HCT116 (cell line): Measurements from ENCODE around the gene SLC24A3. TPM values are rescaled to one million over a fixed set of nuclear protein-coding genes. Genes with fewer than 3 reads are reported as not detected.

Experiments used
- ATAC-seq: fragments of 200-7000 bp; cut with Tn5 transposase; 2 replicates; pipeline ENCODE4 v1.9.1; 2020; ENCODE audit warnings: mild to moderate bottlenecking, moderate library complexity
- BruUV-seq: library from RNA; stranded (reverse); fragments of 400-500 nt; replicated peaks from 2 replicates; lab custom pipeline; 2021; lab: Mats Ljungman, UMichigan
- CTCF ChIA-PET: fragments of 300-600 bp; sonication (Branson Sonifier 250); formaldehyde crosslinking; loops from one replicate; lab custom pipeline; 2021; ENCODE audit warnings: antibody characterized with exemption; lab: Charles Lee
- POLR2A ChIA-PET: fragments of 300-600, 350-600 bp; sonication (Branson Sonifier 250); formaldehyde crosslinking; loops from one replicate; lab custom pipeline; 2021; ENCODE audit warnings: antibody characterized with exemption; lab: Charles Lee
- RAD21 ChIA-PET, 2 experiments: fragments of 300-600 bp; sonication (Branson Sonifier 250); formaldehyde crosslinking; loops; one replicate each; lab custom pipeline; 2023; ENCODE audit warnings: low total read pairs in 2 of 2; ENCODE audit not compliant: uncharacterized antibody in 2 of 2, unreplicated experiment in 2 of 2, low non-redundant PET in 1 of 2; lab: Charles Lee
- DNase-seq: peaks from one replicate; pipeline ENCODE4 v3.0.0-alpha.2; 2010; ENCODE audit warnings: low read depth, low spot score
- H2AFZ ChIP-seq: fragments of 200-600 bp; shearing (Covaris generic), sonication (generic); 2 replicates; pipeline ENCODE4 v1.6.1; 2017; ENCODE audit warnings: low read depth, mixed run types, mixed read lengths, antibody characterized with exemption, low read length; ENCODE audit not compliant: poor library complexity, severe bottlenecking
- H3K27ac ChIP-seq: 2 replicates; pipeline ENCODE4 v1.5.1; 2012; ENCODE audit warnings: low read depth, low read length
- H3K27me3 ChIP-seq: fragments of 200-600 bp; sonication (generic); 2 replicates; pipeline ENCODE4 v1.6.1; 2016; ENCODE audit warnings: mixed run types, low read length, mixed read lengths; ENCODE audit not compliant: insufficient read depth
- H3K36me3 ChIP-seq, 2 experiments: fragments of 200-500 bp in 1 of 2; fragments of 200-600 bp in 1 of 2; sonication (Bioruptor generic) in 1 of 2; sonication (generic) in 1 of 2; 2 replicates each; pipeline versions ENCODE4 v1.5.1 to v1.6.1; 2014 to 2016; ENCODE audit warnings: low read length in 2 of 2, inconsistent platforms in 1 of 2, mixed read lengths in 1 of 2, mixed run types in 1 of 2; ENCODE audit not compliant: insufficient read depth in 2 of 2, control insufficient read depth in 1 of 2
- H3K4me1 ChIP-seq, 2 experiments: fragments of 200-600 bp in 1 of 2; sonication (generic) in 1 of 2; 2 replicates each; pipeline versions ENCODE4 v1.5.1 to v1.6.1; 2012 to 2017; ENCODE audit warnings: low read length in 2 of 2, inconsistent platforms in 1 of 2, mild to moderate bottlenecking in 1 of 2, mixed read lengths in 1 of 2, mixed run types in 1 of 2, moderate library complexity in 1 of 2; ENCODE audit not compliant: insufficient read depth in 2 of 2, control insufficient read depth in 1 of 2
- H3K4me2 ChIP-seq: fragments of 200-600 bp; sonication (generic); 2 replicates; pipeline ENCODE4 v1.6.1; 2017; ENCODE audit warnings: mixed run types, low read length, mixed read lengths
- H3K4me3 ChIP-seq, 2 experiments: fragments of 200-600 bp in 1 of 2; sonication (generic) in 1 of 2; replicated peaks in 1 of 2; 2 replicates each; pipeline ENCODE4 v1.5.1; 2011 to 2016; ENCODE audit warnings: low read length in 2 of 2, control low read depth in 1 of 2, low read depth in 1 of 2, mild to moderate bottlenecking in 1 of 2, mixed read lengths in 1 of 2, mixed run types in 1 of 2
- H3K79me2 ChIP-seq: fragments of 200-600 bp; sonication (generic); 2 replicates; pipeline ENCODE4 v1.6.1; 2017; ENCODE audit warnings: mild to moderate bottlenecking, mixed run types, low read length, moderate library complexity, mixed read lengths; ENCODE audit not compliant: insufficient read depth
- H3K9ac ChIP-seq: fragments of 200-600 bp; sonication (generic); 2 replicates; pipeline ENCODE4 v1.6.1; 2016; ENCODE audit warnings: low read length, mixed read lengths
- H3K9me2 ChIP-seq: fragments of 200-600 bp; sonication (generic), shearing (Covaris generic); 2 replicates; pipeline ENCODE4 v1.6.1; 2017; ENCODE audit warnings: mixed run types, mild to moderate bottlenecking, moderate library complexity; ENCODE audit not compliant: insufficient read depth
- H3K9me3 ChIP-seq, 2 experiments: fragments of 200-500 bp in 1 of 2; fragments of 200-600 bp in 1 of 2; sonication (Bioruptor generic) in 1 of 2; sonication (generic) in 1 of 2; 2 replicates each; pipeline ENCODE4 v1.6.1; 2014 to 2017; ENCODE audit warnings: low read length in 2 of 2, mixed read lengths in 2 of 2, inconsistent platforms in 1 of 2, low read depth in 1 of 2, mild to moderate bottlenecking in 1 of 2, mixed run types in 1 of 2, moderate library complexity in 1 of 2; ENCODE audit not compliant: control insufficient read depth in 1 of 2, insufficient read depth in 1 of 2
- H4K20me1 ChIP-seq: fragments of 200-600 bp; sonication (generic), shearing (Covaris generic); 2 replicates; pipeline ENCODE4 v1.6.1; 2017; ENCODE audit warnings: mixed run types, mild to moderate bottlenecking, moderate library complexity; ENCODE audit not compliant: insufficient read depth
- CBX3 ChIP-seq: IDR thresholded peaks from 2 replicates; pipeline ENCODE4 v1.6.1; 2012; ENCODE audit warnings: low read depth
- CEBPB ChIP-seq: IDR thresholded peaks from 2 replicates; pipeline ENCODE4 v1.6.1; 2012; ENCODE audit warnings: low read depth
- CTCF ChIP-seq, 3 experiments: fragments of 200-600 bp in 1 of 3; sonication (generic) in 1 of 3; IDR thresholded peaks in 2 of 3; conservative IDR thresholded peaks in 1 of 3; 2 replicates each; pipeline ENCODE4 v1.5.1; 2012 to 2017; ENCODE audit warnings: low read depth in 2 of 3, low read length in 2 of 3, antibody characterized with exemption in 1 of 3, borderline replicate concordance in 1 of 3, control low read depth in 1 of 3, mild to moderate bottlenecking in 1 of 3, mixed read lengths in 1 of 3, mixed run types in 1 of 3, moderate library complexity in 1 of 3; ENCODE audit not compliant: insufficient read depth in 1 of 3
- EGR1 ChIP-seq: IDR thresholded peaks from 2 replicates; pipeline ENCODE4 v1.6.1; 2012; ENCODE audit warnings: low read depth
- ELF1 ChIP-seq: IDR thresholded peaks from 2 replicates; pipeline ENCODE4 v1.6.1; 2012; ENCODE audit warnings: low read depth, borderline replicate concordance
- EZH2 ChIP-seq: fragments of 200-600 bp; sonication (generic); IDR thresholded peaks from 2 replicates; pipeline ENCODE4 v1.6.1; 2017; ENCODE audit warnings: antibody characterized with exemption, mixed run types
- FOSL1 ChIP-seq: IDR thresholded peaks from 2 replicates; pipeline ENCODE4 v1.6.1; 2012; ENCODE audit warnings: low read depth
- JUND ChIP-seq: IDR thresholded peaks from 2 replicates; pipeline ENCODE4 v1.6.1; 2012
- MAX ChIP-seq: IDR thresholded peaks from 2 replicates; pipeline ENCODE4 v1.6.1; 2012
- POLR2A ChIP-seq: IDR thresholded peaks from 2 replicates; pipeline ENCODE4 v1.7.0; 2011; ENCODE audit warnings: borderline replicate concordance; ENCODE audit not compliant: insufficient read depth, insufficient read length; ENCODE audit errors: extremely low read depth
- POLR2AphosphoS5 ChIP-seq: IDR thresholded peaks from 2 replicates; pipeline ENCODE4 v1.6.1; 2011; ENCODE audit warnings: mild to moderate bottlenecking, low read depth, low read length, moderate library complexity
- RAD21 ChIP-seq: IDR thresholded peaks from 2 replicates; pipeline ENCODE4 v1.6.1; 2012; ENCODE audit warnings: low read depth, mild to moderate bottlenecking
- SIN3A ChIP-seq: IDR thresholded peaks from 2 replicates; pipeline ENCODE4 v1.6.1; 2012; ENCODE audit warnings: low read depth
- SP1 ChIP-seq: IDR thresholded peaks from 2 replicates; pipeline ENCODE4 v1.6.1; 2012; ENCODE audit warnings: low read depth
- SRF ChIP-seq: IDR thresholded peaks from 2 replicates; pipeline ENCODE4 v1.6.1; 2012; ENCODE audit warnings: low read depth
- TCF7L2 ChIP-seq: IDR thresholded peaks from 2 replicates; pipeline ENCODE4 v1.7.0; 2011; ENCODE audit warnings: borderline replicate concordance, inconsistent platforms; ENCODE audit not compliant: insufficient read depth, insufficient read length; ENCODE audit errors: extremely low read depth
- ZNF274 ChIP-seq: fragments of 200-500 bp; sonication (Bioruptor generic); IDR thresholded peaks from 2 replicates; pipeline ENCODE4 v1.6.1; 2014; ENCODE audit warnings: mild to moderate bottlenecking, low read depth, low read length, inconsistent platforms
- intact Hi-C: fragments of 100-400 bp; cut with micrococcal nuclease; formaldehyde crosslinking; loops from 2 replicates; pipeline ENCODE4 v1.10.0; 2022
- total RNA-seq: library from RNA; stranded (reverse); gene quantifications from one replicate; pipeline ENCODE4 v1.2.1, GENCODE V29; 2021; ENCODE audit not compliant: unreplicated experiment

The SLC24A3 gene
- total RNA-seq, 1 experiment from 2014 or later: not detected

- ChIA-PET RAD21 (no interaction called here), CTCF (no interaction called here)
These were observed 332.2 kb downstream of the SLC24A3 start for GRCh38 chr20:19544684-19545083.

GRCh38 chr20:19546648-19547047 is 334.2 kb downstream of the SLC24A3 start:
- H4K20me1 ChIP-seq: no peaks in the 10 kb centered on the region
- H3K9me3 ChIP-seq: no peaks in the 10 kb centered on the region
- no peak for ATAC-seq
- no peak overlapping the region for H3K4me2 ChIP-seq
- no peak overlapping the region for H3K27ac ChIP-seq
- ChIA-PET RAD21 (no interaction called here), POLR2A (no interaction called here), CTCF (no interaction called here)
- intact Hi-C loops: no loop called here
- H3K36me3 ChIP-seq: no peaks in the 10 kb centered on the region
- no peak overlapping the region for H2AFZ ChIP-seq
- H3K9ac ChIP-seq: no peak overlapping the region
- no peaks in the 10 kb centered on the region for H3K79me2 ChIP-seq
- no peaks in the 10 kb centered on the region for H3K27me3 ChIP-seq
- BruUV-seq: no TSS peak
- H3K4me1 ChIP-seq: no peaks in the 10 kb centered on the region
- DNase-seq: no peak
- no peaks in the 10 kb centered on the region for H3K9me2 ChIP-seq
- no peak overlapping the region for H3K4me3 ChIP-seq
- no peak for TF ChIP-seq CBX3
- TF ChIP-seq CEBPB: no peak
- no peak for TF ChIP-seq POLR2A
- no peak for TF ChIP-seq TCF7L2
- TF ChIP-seq FOSL1: no peak
- TF ChIP-seq SP1: no peak
- TF ChIP-seq EGR1: no peak
- no peak for TF ChIP-seq SIN3A
- TF ChIP-seq CTCF (IDR thresholded peaks at IDR 0.05 in 2 of 3, conservative IDR thresholded peaks at IDR 0.05 in 1 of 3; ENCODE audit: borderline replicate concordance in 1 of 3, insufficient read depth in 1 of 3, low read depth in 2 of 3, low read length in 2 of 3): no peak
- no peak for TF ChIP-seq RAD21
- TF ChIP-seq SRF: no peak
- no peak for TF ChIP-seq ZNF274
- TF ChIP-seq MAX: no peak
- TF ChIP-seq, all 23 proteins: peak for 0

More at GRCh38 chr20:19544684-19545083, 332.2 kb downstream of the SLC24A3 start:
- Histone ChIP-seq H2AFZ (no peak overlapping the region), H3K4me3 (no peak overlapping the region), H3K9me3 (no peaks in the 10 kb centered on the region), H4K20me1 (no peaks in the 10 kb centered on the region), H3K4me2 (no peak overlapping the region), H3K27ac (no peak overlapping the region), H3K27me3 (no peaks in the 10 kb centered on the region), H3K9ac (no peak overlapping the region), H3K4me1 (no peaks in the 10 kb centered on the region), H3K36me3 (no peaks in the 10 kb centered on the region), H3K9me2 (no peaks in the 10 kb centered on the region), H3K79me2 (no peaks in the 10 kb centered on the region)
- DNase-seq (no peak), ATAC-seq (no peak)
- TF ChIP-seq POLR2AphosphoS5 (no peak), CEBPB (no peak), ZNF274 (no peak), EGR1 (no peak), EZH2 (no peak), MAX (no peak), ELF1 (no peak), JUND (no peak), SIN3A (no peak), RAD21 (no peak), SP1 (no peak)
- BruUV-seq: no TSS peak
- intact Hi-C loops: no loop called here
- POLR2A ChIA-PET: no interaction called here
